Neural cell (in vitro differentiated cells): ENCODE results near the gene ZNF839. TPM values are rescaled to one million over a fixed set of nuclear protein-coding genes. Genes with fewer than 3 reads are reported as not detected.

Experiments
- H2AFZ ChIP-seq: fragments of 200-600, 300-800 bp; sonication (generic), shearing (Covaris generic); 2 replicates; pipeline ENCODE4 v1.6.0; 2014; ENCODE audit warnings: low read depth, mild to moderate bottlenecking, antibody characterized with exemption, low read length, moderate library complexity
- H3F3A ChIP-seq: fragments of 200-600 bp; shearing (Covaris generic); 2 replicates; pipeline ENCODE4 v1.6.1; 2016; ENCODE audit warnings: mild to moderate bottlenecking, moderate library complexity, mixed read lengths, antibody characterized with exemption, low read length; ENCODE audit not compliant: insufficient read depth, poor library complexity, severe bottlenecking
- H3K27ac ChIP-seq: fragments of 200-600, 300-800 bp; sonication (generic), shearing (Covaris generic); 2 replicates; pipeline ENCODE4 v1.5.1; 2014; ENCODE audit warnings: mild to moderate bottlenecking, low read length, moderate library complexity
- H3K27me3 ChIP-seq: fragments of 300-800, 200-600 bp; sonication (generic), shearing (Covaris generic); 2 replicates; pipeline ENCODE4 v1.6.0; 2014; ENCODE audit warnings: mild to moderate bottlenecking, low read depth, low read length, moderate library complexity; ENCODE audit not compliant: insufficient read depth
- H3K36me3 ChIP-seq: fragments of 300-800, 200-600 bp; sonication (generic), shearing (Covaris generic); 2 replicates; pipeline ENCODE4 v1.5.1; 2014; ENCODE audit warnings: mild to moderate bottlenecking, antibody characterized with exemption, low read length, moderate library complexity; ENCODE audit not compliant: insufficient read depth
- H3K4me2 ChIP-seq: fragments of 300-800, 200-600 bp; sonication (generic), shearing (Covaris generic); 2 replicates; pipeline ENCODE4 v1.6.0; 2014; ENCODE audit warnings: mild to moderate bottlenecking, low read length
- H3K4me3 ChIP-seq: fragments of 300-800, 200-600 bp; sonication (generic), shearing (Covaris generic); 2 replicates; pipeline ENCODE4 v1.5.1; 2014; ENCODE audit warnings: mild to moderate bottlenecking, low read length, moderate library complexity
- H3K79me2 ChIP-seq: fragments of 200-600 bp; shearing (Covaris generic); replicated peaks from 2 replicates; pipeline ENCODE4 v1.6.0; 2014; ENCODE audit warnings: mild to moderate bottlenecking, low read length, moderate library complexity; ENCODE audit not compliant: insufficient read depth
- H3K9ac ChIP-seq: fragments of 300-800, 200-600 bp; sonication (generic), shearing (Covaris generic); 2 replicates; pipeline ENCODE4 v1.6.1; 2016; ENCODE audit warnings: mild to moderate bottlenecking, low read length, mixed read lengths
- H3K9me2 ChIP-seq: fragments of 200-600 bp; shearing (Covaris generic); 2 replicates; pipeline ENCODE4 v1.6.1; 2016; ENCODE audit warnings: mild to moderate bottlenecking, low read length, mixed read lengths; ENCODE audit not compliant: insufficient read depth
- H3K9me3 ChIP-seq: fragments of 200-600, 300-800 bp; sonication (generic), shearing (Covaris generic); 2 replicates; pipeline ENCODE4 v1.6.1; 2016; ENCODE audit warnings: mild to moderate bottlenecking, mixed run types, low read length, moderate library complexity, mixed read lengths
- H4K20me1 ChIP-seq: fragments of 200-600 bp; shearing (Covaris generic); 2 replicates; pipeline ENCODE4 v1.6.1; 2016; ENCODE audit warnings: mild to moderate bottlenecking, mixed run types; ENCODE audit not compliant: insufficient read depth
- EP300 ChIP-seq: fragments of 450-650 bp; conservative IDR thresholded peaks from 2 replicates; pipeline ENCODE4 v1.6.1; 2014; ENCODE audit warnings: antibody characterized with exemption, mild to moderate bottlenecking, moderate library complexity; ENCODE audit not compliant: poor library complexity, severe bottlenecking
- EZH2 ChIP-seq: fragments of 200-600, 300-800 bp; shearing (Covaris generic), sonication (generic); IDR thresholded peaks from 2 replicates; pipeline ENCODE4 v1.6.1; 2014; ENCODE audit warnings: antibody characterized with exemption, low read length, borderline replicate concordance, mild to moderate bottlenecking; ENCODE audit not compliant: insufficient read depth, poor library complexity, severe bottlenecking
- RAD21 ChIP-seq: fragments of 450-650 bp; conservative IDR thresholded peaks from 2 replicates; pipeline ENCODE4 v1.6.1; 2014; ENCODE audit warnings: antibody characterized with exemption, mild to moderate bottlenecking, moderate library complexity
- SMC3 ChIP-seq: fragments of 450-650 bp; conservative IDR thresholded peaks from 2 replicates; pipeline ENCODE4 v1.6.1; 2014; ENCODE audit warnings: antibody characterized with exemption, mild to moderate bottlenecking, moderate library complexity; ENCODE audit not compliant: poor library complexity
- polyA plus RNA-seq: library from polyadenylated mRNA; depleted of rRNA; stranded (reverse); fragments of >200 nt; gene quantifications from 2 replicates; pipeline ENCODE4 v1.2.3, GENCODE V29; 2014
- TF ChIP-seq, protein P1 (sequence below): IDR thresholded peaks from 2 replicates; pipeline ENCODE4 v1.6.1; 2012; ENCODE audit warnings: borderline replicate concordance
- TF ChIP-seq, protein P2 (sequence below): fragments of 450-650 bp; IDR thresholded peaks from 2 replicates; pipeline ENCODE4 v1.5.1; 2014; ENCODE audit warnings: antibody characterized with exemption, mild to moderate bottlenecking, moderate library complexity; ENCODE audit not compliant: poor library complexity, severe bottlenecking

Gene ZNF839
- polyA plus RNA-seq, 1 donor from 2014 or later: 15.3 TPM

DNA sequence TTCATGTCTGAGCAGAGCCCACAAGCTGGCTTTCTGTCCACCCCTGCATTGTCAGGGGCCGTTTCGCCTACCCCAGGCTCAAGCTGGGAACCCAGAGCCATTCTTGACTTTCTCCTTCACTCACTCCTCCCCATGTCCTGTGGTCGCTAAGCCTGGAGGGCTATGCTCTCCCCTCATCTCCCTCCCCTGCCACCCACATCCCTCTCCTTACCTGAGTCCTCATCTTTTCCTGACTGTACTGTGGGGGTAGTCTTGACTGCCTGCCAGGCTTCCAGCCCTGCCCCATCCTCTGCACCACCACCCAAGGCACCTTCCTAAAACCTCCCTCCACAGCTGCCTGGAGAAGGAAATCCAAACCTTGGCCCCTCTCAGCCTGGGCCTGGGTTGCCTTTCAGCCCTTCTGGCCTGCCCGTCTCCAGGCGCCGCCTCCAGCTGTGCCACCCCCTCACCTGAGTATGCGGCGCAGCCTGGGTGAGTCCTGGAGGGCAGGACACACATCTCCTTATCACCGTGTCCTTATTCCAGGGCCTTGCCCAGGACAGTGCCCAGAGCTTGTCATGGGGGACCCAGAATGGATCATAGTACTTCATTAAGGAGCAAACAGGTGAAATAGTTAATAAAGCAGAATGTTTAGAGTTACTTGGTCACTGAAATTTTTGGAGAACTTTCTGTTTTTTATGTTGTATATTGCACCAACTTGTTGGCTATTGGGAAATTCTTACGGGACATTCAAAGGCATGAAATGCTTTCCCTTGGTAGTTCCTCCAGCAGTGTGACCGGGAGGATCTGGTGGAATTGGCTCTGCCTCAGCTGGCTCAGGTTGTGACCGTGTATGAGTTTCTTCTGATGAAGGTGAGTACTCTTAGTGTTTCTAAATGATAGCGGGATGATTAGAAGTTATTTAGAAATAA, 14.5 kb downstream of the ZNF839 start:
- Histone ChIP-seq H3F3A (no peaks in the 10 kb centered on the region), H3K36me3 (no peaks in the 10 kb centered on the region), H3K27ac (no peak overlapping the region), H3K79me2 (no peaks in the 10 kb centered on the region), H2AFZ (no peak overlapping the region), H4K20me1 (no peaks in the 10 kb centered on the region), H3K9me2 (no peaks in the 10 kb centered on the region), H3K27me3 (no peaks in the 10 kb centered on the region), H3K4me2 (no peak overlapping the region), H3K9me3 (no peaks in the 10 kb centered on the region), H3K9ac (no peak overlapping the region), H3K4me3 (no peak overlapping the region)
- TF ChIP-seq, protein P1, sequence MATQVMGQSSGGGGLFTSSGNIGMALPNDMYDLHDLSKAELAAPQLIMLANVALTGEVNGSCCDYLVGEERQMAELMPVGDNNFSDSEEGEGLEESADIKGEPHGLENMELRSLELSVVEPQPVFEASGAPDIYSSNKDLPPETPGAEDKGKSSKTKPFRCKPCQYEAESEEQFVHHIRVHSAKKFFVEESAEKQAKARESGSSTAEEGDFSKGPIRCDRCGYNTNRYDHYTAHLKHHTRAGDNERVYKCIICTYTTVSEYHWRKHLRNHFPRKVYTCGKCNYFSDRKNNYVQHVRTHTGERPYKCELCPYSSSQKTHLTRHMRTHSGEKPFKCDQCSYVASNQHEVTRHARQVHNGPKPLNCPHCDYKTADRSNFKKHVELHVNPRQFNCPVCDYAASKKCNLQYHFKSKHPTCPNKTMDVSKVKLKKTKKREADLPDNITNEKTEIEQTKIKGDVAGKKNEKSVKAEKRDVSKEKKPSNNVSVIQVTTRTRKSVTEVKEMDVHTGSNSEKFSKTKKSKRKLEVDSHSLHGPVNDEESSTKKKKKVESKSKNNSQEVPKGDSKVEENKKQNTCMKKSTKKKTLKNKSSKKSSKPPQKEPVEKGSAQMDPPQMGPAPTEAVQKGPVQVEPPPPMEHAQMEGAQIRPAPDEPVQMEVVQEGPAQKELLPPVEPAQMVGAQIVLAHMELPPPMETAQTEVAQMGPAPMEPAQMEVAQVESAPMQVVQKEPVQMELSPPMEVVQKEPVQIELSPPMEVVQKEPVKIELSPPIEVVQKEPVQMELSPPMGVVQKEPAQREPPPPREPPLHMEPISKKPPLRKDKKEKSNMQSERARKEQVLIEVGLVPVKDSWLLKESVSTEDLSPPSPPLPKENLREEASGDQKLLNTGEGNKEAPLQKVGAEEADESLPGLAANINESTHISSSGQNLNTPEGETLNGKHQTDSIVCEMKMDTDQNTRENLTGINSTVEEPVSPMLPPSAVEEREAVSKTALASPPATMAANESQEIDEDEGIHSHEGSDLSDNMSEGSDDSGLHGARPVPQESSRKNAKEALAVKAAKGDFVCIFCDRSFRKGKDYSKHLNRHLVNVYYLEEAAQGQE: no peak
- TF ChIP-seq SMC3 (no peak), RAD21 (no peak), EZH2 (no peak), EP300 (no peak)
- TF ChIP-seq, protein P2, sequence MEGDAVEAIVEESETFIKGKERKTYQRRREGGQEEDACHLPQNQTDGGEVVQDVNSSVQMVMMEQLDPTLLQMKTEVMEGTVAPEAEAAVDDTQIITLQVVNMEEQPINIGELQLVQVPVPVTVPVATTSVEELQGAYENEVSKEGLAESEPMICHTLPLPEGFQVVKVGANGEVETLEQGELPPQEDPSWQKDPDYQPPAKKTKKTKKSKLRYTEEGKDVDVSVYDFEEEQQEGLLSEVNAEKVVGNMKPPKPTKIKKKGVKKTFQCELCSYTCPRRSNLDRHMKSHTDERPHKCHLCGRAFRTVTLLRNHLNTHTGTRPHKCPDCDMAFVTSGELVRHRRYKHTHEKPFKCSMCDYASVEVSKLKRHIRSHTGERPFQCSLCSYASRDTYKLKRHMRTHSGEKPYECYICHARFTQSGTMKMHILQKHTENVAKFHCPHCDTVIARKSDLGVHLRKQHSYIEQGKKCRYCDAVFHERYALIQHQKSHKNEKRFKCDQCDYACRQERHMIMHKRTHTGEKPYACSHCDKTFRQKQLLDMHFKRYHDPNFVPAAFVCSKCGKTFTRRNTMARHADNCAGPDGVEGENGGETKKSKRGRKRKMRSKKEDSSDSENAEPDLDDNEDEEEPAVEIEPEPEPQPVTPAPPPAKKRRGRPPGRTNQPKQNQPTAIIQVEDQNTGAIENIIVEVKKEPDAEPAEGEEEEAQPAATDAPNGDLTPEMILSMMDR: no peak

DNA sequence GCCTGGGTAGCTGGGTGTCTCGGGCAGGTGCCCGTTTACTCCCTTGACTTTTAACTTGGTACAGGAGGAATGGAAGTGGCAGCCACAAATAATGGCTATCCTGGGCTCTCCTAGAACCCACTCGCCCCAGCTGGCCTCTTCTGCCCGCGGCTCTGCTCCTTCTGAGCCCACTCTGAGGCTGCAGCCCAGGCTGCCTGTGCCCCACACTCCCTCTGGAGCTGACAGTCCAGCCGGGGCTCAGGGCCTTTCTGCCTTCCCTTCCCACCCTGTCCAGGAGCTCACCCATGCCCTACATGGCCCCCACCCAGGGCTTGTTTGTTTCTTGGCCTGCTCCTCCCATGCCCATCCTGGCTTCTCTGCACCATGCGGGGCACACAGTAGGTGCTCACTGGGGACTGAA, 15.6 kb downstream of the ZNF839 start:
- Histone ChIP-seq H3K27me3 (no peaks in the 10 kb centered on the region), H2AFZ (no peak overlapping the region), H3K36me3 (no peaks in the 10 kb centered on the region), H3K79me2 (no peaks in the 10 kb centered on the region), H3K9ac (no peak overlapping the region), H4K20me1 (no peaks in the 10 kb centered on the region), H3K4me2 (no peak overlapping the region), H3K9me3 (no peaks in the 10 kb centered on the region), H3K9me2 (no peaks in the 10 kb centered on the region), H3K4me3 (no peak overlapping the region), H3K27ac (no peak overlapping the region), H3F3A (no peaks in the 10 kb centered on the region)
- TF ChIP-seq, protein P1: no peak
